HG03469 (cell line): ENCODE measurements around the gene TRMO.

Experiments
- ATAC-seq: cut with Tn5 transposase; IDR thresholded peaks from one replicate; pipeline ENCODE4 v1.9.1; 2021; ENCODE audit warnings: mild to moderate bottlenecking, moderate library complexity, moderate number of reproducible peaks; ENCODE audit not compliant: unreplicated experiment

TRMO gene

DNA sequence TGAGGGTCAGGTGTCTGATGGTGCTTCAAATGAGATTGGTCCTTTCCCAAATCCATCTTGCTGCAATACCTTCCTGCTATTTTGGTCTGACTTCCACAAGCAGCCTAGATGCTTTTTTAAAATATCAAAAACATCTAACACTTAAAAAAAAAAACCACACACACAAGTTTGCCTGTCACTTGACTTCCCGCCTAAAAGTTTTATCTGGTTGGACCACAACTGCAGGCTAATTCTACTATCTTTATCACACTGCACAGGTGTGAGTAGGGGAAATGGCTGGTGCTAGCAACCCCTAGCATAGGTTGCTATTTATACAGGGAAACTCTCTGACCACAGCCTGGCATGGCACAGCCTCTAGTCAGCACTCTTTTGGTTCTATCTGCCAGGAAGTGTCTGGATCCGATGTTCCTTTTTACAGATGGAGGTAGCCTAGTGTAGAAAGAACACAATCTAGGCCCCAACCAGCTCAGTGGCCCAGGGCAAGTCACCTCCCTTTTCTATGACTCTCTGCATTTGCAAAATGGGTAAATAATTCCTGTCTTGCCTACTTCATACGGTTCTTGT is 15.9 kb upstream of the TRMO start, which contains the start of gene HEMGN:
Gene HEMGN, minus strand, starts transcription at position 92 of the 564 bp plus-strand sequence. Its CDS starts 36 bp downstream, at position 56.
- no peak for ATAC-seq

DNA sequence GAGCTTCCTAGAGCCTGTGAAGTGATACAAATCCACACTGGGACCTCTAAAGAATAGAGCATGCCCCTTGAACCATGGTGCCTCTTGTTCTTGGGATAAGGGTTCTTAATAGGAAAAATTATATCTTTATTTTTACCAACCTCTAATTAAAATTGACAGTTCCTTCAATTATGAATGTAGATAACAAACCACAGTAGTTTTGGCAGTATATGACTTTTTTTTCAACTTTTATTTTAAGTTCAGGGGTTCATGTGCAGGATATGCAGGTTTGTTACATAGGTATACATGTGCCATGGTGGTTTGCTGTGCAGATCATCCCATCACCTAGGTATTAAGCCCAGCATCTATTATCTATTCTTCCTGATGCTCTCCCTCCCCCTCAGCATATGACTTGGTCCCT is 14.7 kb upstream of the TRMO start:
- ATAC-seq, result no peak

DNA sequence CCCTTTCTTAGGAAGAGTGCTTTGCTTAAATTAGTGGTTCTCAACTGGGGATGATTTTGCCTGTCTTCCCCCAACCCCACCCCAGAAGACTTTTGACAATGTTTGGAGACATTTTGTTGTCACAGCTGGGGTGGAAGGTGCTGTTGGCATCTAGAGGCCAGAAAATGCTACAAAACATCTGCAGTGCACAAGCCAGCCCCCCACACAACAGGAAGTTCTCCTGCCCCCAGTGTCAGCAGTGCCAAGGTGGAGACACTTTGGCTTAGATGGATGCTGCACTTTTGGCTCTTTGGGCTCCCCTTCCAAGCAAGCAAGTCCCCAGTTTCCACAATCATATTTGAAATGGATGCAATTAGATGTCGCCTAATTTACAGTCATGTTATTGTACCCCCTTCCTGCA is 13.0 kb upstream of the TRMO start:
- no peak for ATAC-seq

DNA sequence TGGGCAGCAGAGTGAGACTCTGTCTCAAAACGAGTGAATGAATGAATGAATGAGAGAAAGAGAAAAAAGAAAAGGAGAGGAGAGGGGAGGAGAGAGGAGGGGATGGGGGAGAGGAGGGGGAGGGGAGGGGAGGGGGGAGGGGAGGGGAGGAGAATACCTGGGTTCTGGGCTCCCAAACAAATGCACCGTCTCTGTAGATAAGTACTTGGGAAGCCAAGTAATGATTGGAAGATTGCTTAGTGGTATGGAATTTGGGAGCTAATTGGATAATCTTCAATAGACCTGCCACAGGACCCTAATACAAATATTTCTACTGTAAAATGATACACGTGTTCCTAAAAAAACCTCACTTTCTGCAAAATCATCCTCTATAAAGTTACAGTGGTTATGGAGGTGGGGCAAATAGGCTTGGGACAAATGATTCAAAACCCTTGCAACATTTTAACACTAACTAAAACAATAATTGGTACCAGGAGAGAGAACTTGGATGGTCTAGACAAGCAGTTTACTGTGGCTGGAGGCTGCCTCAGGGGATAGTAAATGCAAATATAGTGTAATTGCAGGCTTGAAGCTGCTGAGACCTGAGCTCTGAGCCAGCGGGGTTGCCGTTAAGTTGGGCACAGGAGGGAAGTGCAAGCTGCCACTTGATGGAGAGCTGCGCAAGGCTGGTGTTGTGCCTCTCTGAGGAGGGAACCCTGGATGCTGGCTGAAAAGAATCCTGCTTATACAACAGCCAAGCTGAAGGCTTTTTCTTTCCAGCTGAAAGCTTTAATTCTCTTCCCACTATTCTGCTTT is 12.2 kb upstream of the TRMO start:
- ATAC-seq, result no peak

DNA sequence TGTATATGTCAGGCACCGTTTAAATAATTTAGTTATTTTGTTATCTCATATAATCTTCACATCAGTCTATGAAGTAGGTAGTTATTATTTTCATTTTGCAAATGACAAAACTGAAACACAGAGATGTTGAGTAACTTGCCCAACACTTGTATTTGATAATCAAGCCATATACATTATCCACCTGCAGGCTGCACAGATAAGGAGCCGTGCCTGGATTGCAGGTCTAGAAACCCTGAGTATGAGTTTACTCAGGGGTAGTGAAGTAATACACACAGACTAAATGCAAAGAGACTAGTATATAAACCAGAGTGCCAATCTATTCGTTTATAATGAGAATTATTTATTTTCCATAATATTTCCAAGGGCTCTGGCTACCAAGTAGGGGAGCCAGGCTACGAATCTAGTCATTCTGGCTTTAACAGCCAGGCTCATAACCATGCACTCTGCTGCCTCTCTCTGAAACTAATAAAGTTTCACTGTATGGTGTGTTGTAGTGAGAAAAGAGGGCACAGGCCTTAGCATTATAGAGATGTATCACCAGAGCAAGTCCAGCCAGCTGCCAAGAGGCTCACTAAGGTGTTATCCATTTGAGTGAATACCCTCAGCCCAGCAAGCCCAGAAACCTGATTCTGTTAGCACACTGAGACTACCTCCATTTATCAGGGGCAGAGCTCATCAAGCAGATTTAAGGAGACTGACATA is 11.1 kb upstream of the TRMO start:
- no peak for ATAC-seq

DNA sequence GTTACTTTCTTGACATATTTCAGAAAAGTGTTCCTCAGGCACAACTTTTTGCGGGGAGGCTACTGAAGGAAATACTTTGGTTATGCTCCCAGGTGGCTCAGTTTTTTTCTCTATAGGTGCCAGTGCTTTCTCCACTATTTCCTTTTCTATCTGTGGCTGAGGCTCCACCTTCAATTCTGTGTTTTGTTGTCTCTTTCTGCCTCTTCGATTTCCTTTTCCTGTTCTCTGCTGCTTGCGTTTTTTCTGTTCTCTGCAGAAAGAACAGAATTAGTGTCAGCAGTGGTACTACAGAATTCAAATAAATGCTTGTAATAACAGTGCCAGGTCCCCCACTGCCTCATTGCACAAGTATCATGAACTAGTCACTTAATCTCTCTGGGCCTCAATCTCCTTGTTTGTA is 8.7 kb upstream of the TRMO start:
- ATAC-seq, result no peak

DNA sequence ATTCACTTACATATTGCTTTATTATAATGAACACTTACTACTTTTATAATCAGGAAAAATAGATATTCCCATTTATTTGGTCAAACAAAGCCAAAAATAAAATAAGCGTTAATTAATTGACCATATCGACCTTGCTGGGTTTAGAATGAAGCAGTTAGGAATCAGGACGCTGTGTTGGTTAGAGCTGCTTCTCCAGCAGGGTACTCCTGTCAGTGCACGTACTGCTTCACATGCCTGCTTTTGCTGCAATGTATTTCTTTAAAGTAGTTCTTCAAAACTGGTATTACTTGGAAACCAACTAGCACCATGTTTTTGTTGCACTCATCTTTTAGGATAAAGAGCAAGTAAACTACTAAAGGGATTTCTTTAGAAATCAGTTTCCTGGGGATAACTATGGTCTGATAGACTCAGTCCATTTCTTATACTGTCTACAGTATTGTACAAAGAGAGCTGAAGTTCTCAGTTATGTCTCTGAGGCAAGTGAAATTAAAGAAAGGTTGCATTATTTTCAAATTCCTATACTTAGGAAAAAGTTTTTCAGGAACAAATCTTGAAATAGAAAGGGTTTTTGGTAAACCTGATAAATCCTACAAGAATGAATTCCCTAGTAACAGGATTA is 6.8 kb upstream of the TRMO start:
- no peak for ATAC-seq

DNA sequence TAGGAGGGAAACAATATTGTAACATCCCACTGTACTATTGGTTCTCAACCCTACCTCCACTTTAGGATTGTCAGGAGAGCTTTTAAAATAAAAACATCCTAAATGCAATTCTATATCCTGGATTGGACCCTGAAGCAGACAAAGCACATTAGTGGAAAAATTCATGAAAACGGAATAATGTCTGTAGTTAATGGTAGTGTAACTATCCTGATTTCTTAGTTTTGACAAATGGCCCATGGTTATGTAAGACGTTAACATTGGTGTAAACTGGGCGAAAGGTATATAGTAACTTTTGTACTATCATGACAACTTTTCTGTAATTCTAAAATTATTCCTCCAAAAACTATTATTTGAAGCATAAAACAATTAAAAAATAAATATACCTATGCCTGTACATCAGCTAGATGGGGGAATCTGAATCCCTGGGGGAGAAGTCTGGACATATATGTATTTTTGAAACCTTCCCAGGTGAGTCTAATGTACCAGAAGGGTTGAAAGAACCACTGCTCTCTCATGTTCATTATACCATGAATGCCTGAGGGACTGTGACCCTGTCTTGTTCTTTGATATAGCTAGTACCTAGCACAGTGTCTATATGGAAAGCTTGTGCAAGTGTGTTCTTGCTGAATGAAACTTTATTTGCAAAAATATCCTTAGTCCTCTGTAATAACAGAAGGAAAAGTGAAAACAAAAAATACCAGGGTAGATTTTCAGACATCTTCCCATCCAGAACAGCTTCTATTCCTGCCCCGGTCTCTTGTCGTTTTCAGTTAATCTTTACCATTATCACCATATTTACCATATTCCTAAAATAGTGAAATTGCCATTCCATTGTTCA is 3.4 kb upstream of the TRMO start:
- ATAC-seq, result no peak

DNA sequence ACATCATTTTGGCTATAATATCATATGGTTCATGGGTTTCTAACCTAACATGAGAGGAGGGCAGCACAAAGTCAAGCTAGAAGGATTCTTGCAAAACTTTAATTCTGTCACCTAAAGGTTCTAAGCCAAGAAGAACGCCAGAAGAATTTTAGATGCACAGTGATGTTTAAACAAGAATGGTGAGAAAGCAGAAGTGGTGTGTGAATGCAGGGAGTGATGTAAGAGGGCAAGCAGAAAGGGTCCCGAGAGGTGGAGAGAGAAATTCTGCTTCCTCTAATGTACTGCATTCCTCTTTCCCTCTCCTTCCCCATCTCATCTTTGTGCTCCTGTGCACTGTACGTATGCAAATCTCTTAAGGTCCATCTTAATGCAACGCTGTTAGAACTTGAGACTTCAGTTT is 2.1 kb upstream of the TRMO start:
- no peak for ATAC-seq

DNA sequence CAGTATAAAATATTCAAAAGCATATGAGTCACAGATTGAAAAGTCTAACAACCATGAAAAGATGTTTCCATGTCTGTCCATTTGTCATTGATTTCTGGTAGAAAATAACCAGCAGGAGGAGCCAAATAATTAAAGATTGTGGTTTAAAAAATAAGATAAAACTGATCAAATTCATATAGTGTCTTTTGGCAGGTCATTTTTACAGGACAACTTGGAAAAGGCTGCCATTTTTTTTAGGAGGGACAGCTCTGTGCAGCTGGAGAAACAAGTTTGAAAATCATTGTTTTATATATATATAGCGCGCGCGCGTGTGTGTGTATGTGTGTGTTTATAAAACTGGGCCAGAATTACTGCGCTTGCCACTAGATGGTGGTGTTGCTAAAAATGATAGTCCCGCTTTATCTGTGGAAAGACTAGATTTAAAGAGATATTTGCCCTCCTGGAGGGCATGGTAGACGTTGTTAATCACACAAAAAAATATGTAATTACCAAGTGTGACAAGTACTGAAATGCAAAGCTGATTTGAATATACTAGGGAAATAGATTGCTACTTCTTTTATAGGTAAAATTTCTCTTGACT is 1.3 kb upstream of the TRMO start:
- ATAC-seq, result no peak

DNA sequence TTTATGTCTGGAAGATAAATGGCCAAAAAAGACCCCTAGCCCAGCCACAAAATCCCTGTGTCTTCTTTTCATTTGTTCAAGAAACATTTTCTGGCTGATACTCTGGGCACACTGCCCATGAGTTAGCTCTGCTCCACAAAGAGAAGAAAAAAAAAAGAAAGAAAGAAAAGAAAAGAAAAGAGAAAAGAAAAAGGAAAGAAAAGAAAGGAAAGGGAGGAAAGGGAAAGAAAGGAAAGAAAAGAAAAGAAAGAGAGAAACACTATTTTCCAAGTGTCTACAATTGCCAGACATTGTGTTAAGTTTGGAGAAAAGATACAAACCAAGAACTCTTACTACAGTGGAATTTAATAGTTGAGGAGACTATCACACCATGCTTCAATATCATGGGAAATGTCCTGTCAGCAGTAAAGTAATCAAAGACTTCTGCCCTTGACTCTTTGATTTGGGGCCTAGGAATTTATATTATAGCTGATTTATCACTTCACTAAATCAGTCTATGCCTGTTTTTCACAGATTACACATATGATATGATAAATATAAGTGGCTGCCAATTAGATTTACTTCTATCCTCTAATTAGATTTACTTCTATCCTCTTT is 3.0 kb downstream of the TRMO start:
- no peak for ATAC-seq

DNA sequence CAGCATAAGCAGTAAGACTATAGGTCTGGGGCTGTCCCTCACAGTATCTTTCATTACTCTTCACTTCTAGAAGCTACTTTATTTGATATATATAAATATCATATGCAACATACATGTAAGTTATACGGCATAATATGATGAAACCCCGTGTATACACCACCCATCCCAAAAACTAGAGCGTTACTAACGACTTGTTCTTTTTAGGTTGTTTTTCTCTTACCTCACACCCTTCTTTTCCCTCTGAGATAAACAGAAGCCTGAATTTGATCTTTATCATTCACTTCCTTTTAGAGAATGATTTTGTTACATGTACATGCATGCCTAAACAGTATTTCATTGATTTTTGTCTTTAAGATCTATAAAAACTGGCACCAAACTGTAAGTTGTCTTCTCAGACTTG is 3.7 kb downstream of the TRMO start:
- ATAC-seq, result no peak

DNA sequence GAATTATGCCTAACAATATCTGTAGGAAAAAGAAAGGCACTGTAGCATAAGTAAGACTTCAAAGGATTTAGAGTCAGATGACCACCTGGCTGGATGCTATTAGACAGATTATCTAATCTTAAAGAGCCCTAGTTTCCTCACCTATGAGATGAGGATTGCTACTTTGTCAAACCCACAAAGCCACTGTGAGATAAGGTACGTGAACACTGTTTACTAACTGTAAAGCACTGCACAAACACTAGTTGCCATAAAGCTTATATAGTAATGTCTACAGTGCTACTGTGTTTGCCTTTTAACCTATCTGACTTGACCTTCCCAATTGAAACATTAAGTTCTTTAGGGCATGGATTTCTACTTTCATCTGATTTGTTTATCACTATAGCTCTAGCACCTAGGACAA is 10.3 kb downstream of the TRMO start:
- no peak for ATAC-seq

DNA sequence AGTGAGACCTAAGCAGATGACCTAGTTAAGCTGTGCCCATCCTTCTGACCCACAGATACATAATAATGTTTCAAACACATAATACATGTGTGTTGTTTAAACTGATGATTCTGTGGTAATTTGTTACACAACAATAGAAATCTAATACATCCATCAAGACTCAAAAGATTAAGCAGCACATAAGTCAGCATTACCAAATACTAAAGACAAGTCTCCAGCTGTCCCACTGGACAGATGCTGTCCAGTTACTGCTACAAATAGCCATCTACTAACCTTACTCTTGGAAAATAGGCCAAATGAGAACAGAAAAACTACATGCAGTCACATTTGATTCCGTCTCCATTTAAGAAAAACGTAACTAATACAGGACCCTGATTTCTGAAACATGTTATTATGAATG is 10.8 kb downstream of the TRMO start:
- ATAC-seq, result no peak

DNA sequence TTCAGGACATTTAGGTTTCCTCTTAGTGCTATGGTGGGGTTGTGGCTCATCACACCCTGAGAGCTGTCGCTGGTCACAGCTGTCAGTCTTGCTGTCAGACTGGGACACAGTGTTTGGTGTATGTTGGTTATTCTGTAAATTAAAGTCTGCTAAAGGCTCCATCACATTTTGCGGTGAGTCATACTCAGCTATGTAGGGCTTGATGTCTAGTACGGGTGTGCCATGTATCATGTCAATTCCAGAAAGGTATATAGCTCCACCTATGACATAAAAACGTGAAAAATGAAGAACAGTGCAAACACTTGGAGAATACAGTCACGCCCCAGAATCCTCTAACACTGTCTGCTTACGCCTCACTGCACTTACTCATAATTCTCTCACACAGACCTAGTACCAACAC is 11.9 kb downstream of the TRMO start:
- no peak for ATAC-seq

DNA sequence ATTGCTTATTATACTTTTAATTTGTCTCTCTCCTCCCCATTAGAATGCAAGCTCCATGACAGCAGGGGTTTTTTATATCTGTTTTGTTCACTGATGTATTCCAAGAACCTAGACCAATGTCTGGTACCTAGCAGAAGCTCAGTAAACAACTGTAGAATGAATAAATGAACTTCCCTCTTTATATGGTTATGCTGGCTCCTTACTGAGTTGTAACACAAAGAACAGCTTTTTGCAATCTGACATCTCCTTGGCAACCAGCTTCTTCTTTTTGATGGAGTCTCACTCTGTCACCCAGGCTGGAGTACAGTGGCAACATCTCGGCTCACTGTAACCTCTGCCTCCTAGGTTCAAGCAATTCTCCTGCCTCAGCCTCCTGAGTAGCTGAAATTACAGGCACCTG is 13.6 kb downstream of the TRMO start:
- no peak for ATAC-seq

DNA sequence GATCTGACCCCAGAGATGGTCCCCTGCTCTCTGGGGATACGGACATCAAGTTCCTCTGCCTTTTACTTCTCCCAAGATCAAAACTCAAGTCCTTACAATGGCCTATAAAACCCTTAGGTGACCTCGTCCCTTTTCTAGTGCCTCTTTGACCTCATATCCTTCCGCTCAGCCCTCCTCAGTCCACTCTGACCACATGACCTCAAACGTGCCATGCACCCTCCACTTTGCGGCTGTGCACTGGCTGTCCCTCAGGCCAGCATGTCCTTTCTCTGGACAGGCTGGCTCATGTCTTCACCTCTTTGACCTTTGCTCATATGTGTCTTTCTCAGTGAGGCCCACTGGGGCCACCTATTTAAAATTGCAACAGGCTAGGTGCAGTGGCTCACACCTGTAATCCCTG is 14.7 kb downstream of the TRMO start:
- no peak for ATAC-seq

DNA sequence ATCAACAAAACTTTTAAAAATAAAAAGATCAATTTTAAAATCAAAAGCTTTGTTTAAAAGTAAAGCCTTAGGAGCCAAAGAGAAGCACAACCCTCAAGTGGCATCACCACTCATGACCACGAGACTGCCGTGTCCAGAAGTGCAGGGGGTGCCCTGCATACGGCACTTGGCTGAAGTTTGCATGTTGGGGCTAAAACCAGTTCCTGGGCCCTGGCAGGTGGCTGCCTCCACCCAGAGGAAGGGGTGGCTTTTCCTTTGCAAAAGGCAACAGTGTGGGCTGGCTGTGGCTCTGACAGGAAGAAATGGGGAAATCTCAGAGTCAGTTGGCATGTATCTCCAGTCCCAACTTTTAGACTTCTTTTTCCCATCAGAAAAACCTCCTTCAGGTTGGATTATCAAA is 15.3 kb downstream of the TRMO start:
- no peak for ATAC-seq

DNA sequence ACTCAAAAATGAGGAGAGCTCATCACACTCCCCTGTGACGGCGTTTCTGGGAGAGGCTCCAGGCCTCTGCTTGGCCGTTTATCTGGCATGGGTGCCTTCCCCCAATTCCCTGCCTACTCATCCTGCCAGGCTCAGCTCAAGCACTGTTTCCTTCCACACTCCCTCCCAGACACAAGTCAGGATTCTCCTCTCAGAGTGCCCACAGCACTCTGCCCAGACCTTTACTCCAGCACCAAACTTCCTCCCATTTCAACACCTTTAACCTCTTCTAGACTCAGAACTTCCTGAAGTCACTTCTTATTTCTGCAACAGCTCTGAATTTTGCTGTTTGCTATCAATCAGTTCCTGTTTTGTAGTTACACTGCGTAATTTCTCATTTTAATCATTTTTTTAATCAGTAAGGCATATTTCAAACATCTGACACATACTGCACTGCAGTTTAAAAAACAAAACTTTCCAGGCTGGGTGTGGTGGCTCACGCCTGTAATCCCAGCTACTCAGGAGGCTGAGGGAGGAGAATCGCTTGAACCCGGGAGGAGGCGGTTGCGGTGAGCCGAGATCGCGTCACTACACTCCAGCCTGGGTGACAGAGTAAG is 16.0 kb downstream of the TRMO start:
- ATAC-seq, result no peak

DNA sequence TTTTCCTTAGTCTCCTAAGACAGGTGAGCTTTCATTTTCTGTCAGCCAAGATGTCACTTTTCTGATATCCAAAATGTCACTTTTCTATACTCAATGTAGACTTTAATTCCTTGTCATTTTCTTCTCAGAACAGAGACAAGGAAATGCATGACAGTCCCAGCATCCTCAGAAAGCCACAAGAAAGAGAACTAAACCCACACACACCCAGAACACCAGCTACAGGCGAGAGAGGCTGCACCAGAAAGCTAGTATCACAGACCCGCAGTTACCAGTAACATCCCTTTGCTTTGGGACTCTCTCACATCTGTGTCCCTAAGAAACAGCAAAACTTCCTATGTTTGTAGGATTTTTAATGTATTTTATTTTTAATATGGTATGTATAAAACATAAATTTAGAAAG is 17.1 kb downstream of the TRMO start:
- ATAC-seq, result no peak
